ENCODE measurements around the gene RIPPLY3. TPM values are rescaled to one million over a fixed set of nuclear protein-coding genes. Genes with fewer than 3 reads are reported as not detected.

The RIPPLY3 gene
- total and polyA plus RNA-seq, 2 of the 13 experiments (the other 11 are each of a cell fraction or from before 2014, with no cell fraction given), result 0.09 to 2.9 TPM

DNA sequence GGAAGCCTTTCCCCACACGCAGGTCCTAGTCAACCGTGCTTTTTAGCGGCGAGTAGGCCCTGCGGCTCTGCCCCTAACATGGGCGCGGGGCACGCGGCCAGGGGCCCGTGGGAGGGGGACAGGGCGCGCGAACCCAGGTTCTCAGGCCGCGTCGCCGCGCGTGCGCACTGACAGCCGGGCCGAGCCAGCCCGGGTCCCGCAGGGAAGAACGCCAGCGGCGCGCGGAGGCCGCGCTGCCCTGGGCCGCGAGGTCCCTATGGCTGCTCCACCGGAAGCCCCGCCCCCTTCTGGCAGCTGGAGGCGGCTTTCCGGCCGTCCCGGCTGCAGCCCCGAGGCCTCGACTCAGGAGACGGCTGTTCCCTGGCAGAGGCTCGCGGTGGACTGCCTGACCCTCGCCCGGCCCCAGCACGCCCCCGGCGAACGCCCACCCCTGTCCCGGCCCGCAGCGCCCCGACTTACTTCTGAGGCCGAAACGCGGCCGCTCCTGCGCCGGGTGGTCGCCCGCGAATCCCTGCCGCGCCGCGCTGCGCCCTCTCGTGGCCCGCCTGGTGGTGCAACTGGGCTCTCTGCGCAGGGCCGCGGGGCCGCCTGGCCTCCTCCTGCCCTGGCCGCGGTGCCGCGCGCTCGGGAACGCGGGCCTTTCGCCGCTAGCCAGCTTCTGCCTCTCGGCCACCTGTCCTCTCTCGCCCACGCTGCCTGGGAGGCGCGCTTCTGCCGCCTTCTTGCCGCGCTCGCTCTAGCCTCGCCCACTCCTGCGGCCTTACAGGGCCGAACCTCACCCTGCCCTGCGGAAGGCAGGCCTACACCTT is 16.6 kb upstream of the RIPPLY3 start (continued):
- TF ChIP-seq, protein P1, sequence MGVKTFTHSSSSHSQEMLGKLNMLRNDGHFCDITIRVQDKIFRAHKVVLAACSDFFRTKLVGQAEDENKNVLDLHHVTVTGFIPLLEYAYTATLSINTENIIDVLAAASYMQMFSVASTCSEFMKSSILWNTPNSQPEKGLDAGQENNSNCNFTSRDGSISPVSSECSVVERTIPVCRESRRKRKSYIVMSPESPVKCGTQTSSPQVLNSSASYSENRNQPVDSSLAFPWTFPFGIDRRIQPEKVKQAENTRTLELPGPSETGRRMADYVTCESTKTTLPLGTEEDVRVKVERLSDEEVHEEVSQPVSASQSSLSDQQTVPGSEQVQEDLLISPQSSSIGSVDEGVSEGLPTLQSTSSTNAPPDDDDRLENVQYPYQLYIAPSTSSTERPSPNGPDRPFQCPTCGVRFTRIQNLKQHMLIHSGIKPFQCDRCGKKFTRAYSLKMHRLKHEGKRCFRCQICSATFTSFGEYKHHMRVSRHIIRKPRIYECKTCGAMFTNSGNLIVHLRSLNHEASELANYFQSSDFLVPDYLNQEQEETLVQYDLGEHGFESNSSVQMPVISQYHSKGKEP (CRISPR knock-in tag; IDR thresholded peaks at IDR 0.05), result no peak
- TF ChIP-seq ZFP90 (CRISPR knock-in tag; IDR thresholded peaks at IDR 0.05; ENCODE audit: borderline replicate concordance) (no peak; the same call in 1 of the 2 replicates), FOXK1 (CRISPR knock-in tag; IDR thresholded peaks at IDR 0.05; ENCODE audit: borderline replicate concordance, low read depth) (peak; percentile 6; the same call in 1 of the 2 replicates), ZNF431 (CRISPR knock-in tag; IDR thresholded peaks at IDR 0.05; ENCODE audit: borderline replicate concordance, low read depth) (peak; percentile 58), ZBTB7A (CRISPR knock-in tag; IDR thresholded peaks at IDR 0.05) (peak; percentile 92), ARNT (IDR thresholded peaks at IDR 0.05) (no peak), NR2C2 (CRISPR knock-in tag; IDR thresholded peaks at IDR 0.05; ENCODE audit: borderline replicate concordance) (peak; percentile 58; the same call in 1 of the 2 replicates), ZNF530 (CRISPR knock-in tag; IDR thresholded peaks at IDR 0.05; ENCODE audit: low read depth) (no peak), ZNF775 (CRISPR knock-in tag; IDR thresholded peaks at IDR 0.05; ENCODE audit: borderline replicate concordance) (no peak), ZSCAN30 (CRISPR knock-in tag; IDR thresholded peaks at IDR 0.05) (no peak), FOXO1 (CRISPR knock-in tag; IDR thresholded peaks at IDR 0.05) (peak; percentile 64), ZSCAN31 (CRISPR knock-in tag; IDR thresholded peaks at IDR 0.05; ENCODE audit: low read depth) (peak; percentile 87), ZFP36L1 (CRISPR knock-in tag; IDR thresholded peaks at IDR 0.05) (no peak), NFYB (CRISPR knock-in tag; IDR thresholded peaks at IDR 0.05) (peak; percentile 72), RELA (CRISPR knock-in tag; IDR thresholded peaks at IDR 0.05) (no peak), SALL1 (CRISPR knock-in tag; IDR thresholded peaks at IDR 0.05) (peak; percentile 94), RXRB (CRISPR knock-in tag; IDR thresholded peaks at IDR 0.05; ENCODE audit: borderline replicate concordance) (peak; percentile 10), ZNF768 (CRISPR knock-in tag; IDR thresholded peaks at IDR 0.05) (peak; percentile 67), SPEN (CRISPR knock-in tag; IDR thresholded peaks at IDR 0.05; ENCODE audit: low read depth) (peak; percentile 86), ZNF670 (CRISPR knock-in tag; IDR thresholded peaks at IDR 0.05; ENCODE audit: borderline replicate concordance) (peak; percentile 62; the same call in 1 of the 2 replicates), ZNF552 (CRISPR knock-in tag; IDR thresholded peaks at IDR 0.05; ENCODE audit: borderline replicate concordance) (peak; percentile 68; the same call in 1 of the 2 replicates), SNAPC2 (CRISPR knock-in tag; IDR thresholded peaks at IDR 0.05) (peak; percentile 89; the same call in 1 of the 2 replicates)
- TF ChIP-seq, protein P2, sequence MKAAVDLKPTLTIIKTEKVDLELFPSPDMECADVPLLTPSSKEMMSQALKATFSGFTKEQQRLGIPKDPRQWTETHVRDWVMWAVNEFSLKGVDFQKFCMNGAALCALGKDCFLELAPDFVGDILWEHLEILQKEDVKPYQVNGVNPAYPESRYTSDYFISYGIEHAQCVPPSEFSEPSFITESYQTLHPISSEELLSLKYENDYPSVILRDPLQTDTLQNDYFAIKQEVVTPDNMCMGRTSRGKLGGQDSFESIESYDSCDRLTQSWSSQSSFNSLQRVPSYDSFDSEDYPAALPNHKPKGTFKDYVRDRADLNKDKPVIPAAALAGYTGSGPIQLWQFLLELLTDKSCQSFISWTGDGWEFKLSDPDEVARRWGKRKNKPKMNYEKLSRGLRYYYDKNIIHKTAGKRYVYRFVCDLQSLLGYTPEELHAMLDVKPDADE (CRISPR knock-in tag; IDR thresholded peaks at IDR 0.05), result peak; percentile 80; the same call in 1 of the 2 replicates
- TF ChIP-seq, protein P3, sequence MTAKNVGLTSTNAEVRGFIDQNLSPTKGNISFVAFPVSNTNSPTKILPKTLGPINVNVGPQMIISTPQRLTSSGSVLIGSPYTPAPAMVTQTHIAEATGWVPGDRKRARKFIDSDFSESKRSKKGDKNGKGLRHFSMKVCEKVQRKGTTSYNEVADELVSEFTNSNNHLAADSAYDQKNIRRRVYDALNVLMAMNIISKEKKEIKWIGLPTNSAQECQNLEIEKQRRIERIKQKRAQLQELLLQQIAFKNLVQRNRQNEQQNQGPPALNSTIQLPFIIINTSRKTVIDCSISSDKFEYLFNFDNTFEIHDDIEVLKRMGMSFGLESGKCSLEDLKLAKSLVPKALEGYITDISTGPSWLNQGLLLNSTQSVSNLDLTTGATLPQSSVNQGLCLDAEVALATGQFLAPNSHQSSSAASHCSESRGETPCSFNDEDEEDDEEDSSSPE (CRISPR knock-in tag; IDR thresholded peaks at IDR 0.05), result peak; percentile 67
- TF ChIP-seq, protein P4, sequence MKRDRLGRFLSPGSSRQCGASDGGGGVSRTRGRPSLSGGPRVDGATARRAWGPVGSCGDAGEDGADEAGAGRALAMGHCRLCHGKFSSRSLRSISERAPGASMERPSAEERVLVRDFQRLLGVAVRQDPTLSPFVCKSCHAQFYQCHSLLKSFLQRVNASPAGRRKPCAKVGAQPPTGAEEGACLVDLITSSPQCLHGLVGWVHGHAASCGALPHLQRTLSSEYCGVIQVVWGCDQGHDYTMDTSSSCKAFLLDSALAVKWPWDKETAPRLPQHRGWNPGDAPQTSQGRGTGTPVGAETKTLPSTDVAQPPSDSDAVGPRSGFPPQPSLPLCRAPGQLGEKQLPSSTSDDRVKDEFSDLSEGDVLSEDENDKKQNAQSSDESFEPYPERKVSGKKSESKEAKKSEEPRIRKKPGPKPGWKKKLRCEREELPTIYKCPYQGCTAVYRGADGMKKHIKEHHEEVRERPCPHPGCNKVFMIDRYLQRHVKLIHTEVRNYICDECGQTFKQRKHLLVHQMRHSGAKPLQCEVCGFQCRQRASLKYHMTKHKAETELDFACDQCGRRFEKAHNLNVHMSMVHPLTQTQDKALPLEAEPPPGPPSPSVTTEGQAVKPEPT (CRISPR knock-in tag; IDR thresholded peaks at IDR 0.05; ENCODE audit: low read depth), result peak; percentile 97

Data from HepG2 (cell line).